Measurements from ENCODE around the gene SATB2. TPM values are rescaled to one million over a fixed set of nuclear protein-coding genes. Genes with fewer than 3 reads are reported as not detected.

The SATB2 gene
- total and polyA plus RNA-seq, 10 donors = 0.39 to 3.0 (median 2.6) TPM

- Histone ChIP-seq H3K27me3 (replicated peaks in 1 of 7) (no peaks in the 10 kb centered on the region), H3K4me3 (no peak overlapping the region), H3K4me1 (no peaks in the 10 kb centered on the region), H3K27ac (no peak overlapping the region), H3K9me3 (no peaks in the 10 kb centered on the region), H3K36me3 (no peaks in the 10 kb centered on the region)
- intact Hi-C loops (cut with DNase I; ENCODE audit: low total_unique reads) = no loop called here
- no peak for DNase-seq
- 58 to 71% (median 66%) methylated on average over 3 of the region's 3 CpGs for WGBS, 5 donors
- TF ChIP-seq CTCF (IDR thresholded peaks at IDR 0.05 in 8 of 11, conservative IDR thresholded peaks at IDR 0.05 in 3 of 11) = no peak
- TF ChIP-seq POLR2A (IDR thresholded peaks at IDR 0.05) = no peak
- TF ChIP-seq POLR2AphosphoS5 (IDR thresholded peaks at IDR 0.05) = no peak
Measured at GRCh38 chr2:199341123-199341522, 116.6 kb downstream of the SATB2 start.

- Histone ChIP-seq H3K4me3 (no peak overlapping the region), H3K27ac (no peak overlapping the region), H3K9me3 (no peaks in the 10 kb centered on the region), H3K27me3 (replicated peaks in 1 of 7) (no peaks in the 10 kb centered on the region), H3K4me1 (no peaks in the 10 kb centered on the region), H3K36me3 (no peaks in the 10 kb centered on the region)
- no peak for DNase-seq
- TF ChIP-seq POLR2AphosphoS5 (IDR thresholded peaks at IDR 0.05) = no peak
- TF ChIP-seq POLR2A (IDR thresholded peaks at IDR 0.05) = no peak
- no peak for TF ChIP-seq CTCF (IDR thresholded peaks at IDR 0.05 in 8 of 11, conservative IDR thresholded peaks at IDR 0.05 in 3 of 11)
- WGBS, 5 donors = 76 to 88% (median 84%) methylated on average over 3 of the region's 3 CpGs
- intact Hi-C loops (cut with DNase I; ENCODE audit: low total_unique reads) = no loop called here
Measured at GRCh38 chr2:199339891-199340605, 117.7 kb downstream of the SATB2 start.

GRCh38 chr2:199336546-199336945, 121.2 kb downstream of the SATB2 start:
- Histone ChIP-seq H3K4me3 (no peak overlapping the region), H3K4me1 (no peaks in the 10 kb centered on the region), H3K27me3 (replicated peaks in 1 of 7) (no peaks in the 10 kb centered on the region), H3K9me3 (no peaks in the 10 kb centered on the region), H3K27ac (no peak overlapping the region), H3K36me3 (no peaks in the 10 kb centered on the region)
- WGBS, 5 donors = 42 to 53% (median 45%) methylated on average over 2 of the region's 2 CpGs
- TF ChIP-seq CTCF (IDR thresholded peaks at IDR 0.05 in 8 of 11, conservative IDR thresholded peaks at IDR 0.05 in 3 of 11) (no peak), POLR2A (IDR thresholded peaks at IDR 0.05) (no peak), POLR2AphosphoS5 (IDR thresholded peaks at IDR 0.05) (no peak)
- intact Hi-C loops (cut with DNase I; ENCODE audit: low total_unique reads) = no loop called here
- no peak for DNase-seq

- Histone ChIP-seq H3K27me3 (replicated peaks in 1 of 7) (no peaks in the 10 kb centered on the region), H3K27ac (no peak overlapping the region), H3K9me3 (no peaks in the 10 kb centered on the region), H3K4me1 (no peaks in the 10 kb centered on the region), H3K4me3 (no peak overlapping the region), H3K36me3 (no peaks in the 10 kb centered on the region)
- intact Hi-C loops (cut with DNase I; ENCODE audit: low total_unique reads) = no loop called here
- no peak for TF ChIP-seq POLR2AphosphoS5 (IDR thresholded peaks at IDR 0.05)
- TF ChIP-seq CTCF (IDR thresholded peaks at IDR 0.05 in 8 of 11, conservative IDR thresholded peaks at IDR 0.05 in 3 of 11) = no peak
- DNase-seq = no peak
- WGBS, 5 donors = 71 to 95% (median 83%) methylated on average over 2 of the region's 2 CpGs
Measured at GRCh38 chr2:199335502-199335901, 122.2 kb downstream of the SATB2 start.

All from spleen (tissue), 11 donors.